Cardiac fibroblast (primary cell): Measurements from ENCODE around the gene KIFC1.

Experiments used
- DNase-seq, 2 donors: peaks; one replicate each; pipeline versions ENCODE4 v3.0.0 to v3.0.0-alpha.2; 2010; ENCODE audit warnings: low read depth in 2 of 2
- H3K4me3 ChIP-seq, 2 donors: replicated peaks in 1 of 2; 1 replicate in 1 of 2; 2 replicates in 1 of 2; pipeline ENCODE4 v1.5.1; 2011; ENCODE audit warnings: low read depth in 2 of 2, low read length in 2 of 2, mild to moderate bottlenecking in 2 of 2, moderate library complexity in 1 of 2
- TF ChIP-seq, protein P1 (sequence below): IDR thresholded peaks from one replicate; pipeline ENCODE4 v1.5.1; 2011; ENCODE audit warnings: low read depth, mild to moderate bottlenecking, low read length, inconsistent platforms

Gene KIFC1

DNA sequence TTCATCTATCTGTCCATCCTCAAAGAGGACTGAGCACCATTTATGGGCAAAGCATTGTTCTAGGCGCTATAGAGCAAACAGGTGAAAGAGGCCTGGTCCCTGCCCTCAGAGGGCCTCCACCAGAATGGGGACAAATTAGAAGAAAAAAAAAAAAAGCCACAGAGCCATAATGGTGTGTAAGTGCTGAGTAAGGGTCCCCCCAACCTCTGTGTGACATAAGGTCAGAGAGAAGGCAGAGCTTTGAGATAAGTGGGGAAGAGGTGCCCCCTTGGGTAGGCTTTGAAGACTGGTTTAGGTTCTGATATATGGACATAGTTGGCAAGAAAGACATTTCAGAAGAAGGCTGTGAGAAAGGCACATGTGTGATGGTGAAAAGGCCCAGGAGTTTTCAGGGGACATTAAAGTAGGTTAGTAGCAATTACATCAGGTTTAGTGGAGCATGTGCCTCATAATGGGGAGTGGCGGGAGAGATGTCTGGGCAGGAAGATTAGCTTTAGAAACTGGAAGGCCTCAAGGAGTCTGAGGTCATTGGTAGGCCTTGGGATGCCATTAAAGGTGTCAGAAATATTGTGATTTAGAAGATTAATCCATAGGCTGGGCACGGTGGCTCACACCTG lies 47.5 kb downstream of the KIFC1 start:
- TF ChIP-seq, protein P1, sequence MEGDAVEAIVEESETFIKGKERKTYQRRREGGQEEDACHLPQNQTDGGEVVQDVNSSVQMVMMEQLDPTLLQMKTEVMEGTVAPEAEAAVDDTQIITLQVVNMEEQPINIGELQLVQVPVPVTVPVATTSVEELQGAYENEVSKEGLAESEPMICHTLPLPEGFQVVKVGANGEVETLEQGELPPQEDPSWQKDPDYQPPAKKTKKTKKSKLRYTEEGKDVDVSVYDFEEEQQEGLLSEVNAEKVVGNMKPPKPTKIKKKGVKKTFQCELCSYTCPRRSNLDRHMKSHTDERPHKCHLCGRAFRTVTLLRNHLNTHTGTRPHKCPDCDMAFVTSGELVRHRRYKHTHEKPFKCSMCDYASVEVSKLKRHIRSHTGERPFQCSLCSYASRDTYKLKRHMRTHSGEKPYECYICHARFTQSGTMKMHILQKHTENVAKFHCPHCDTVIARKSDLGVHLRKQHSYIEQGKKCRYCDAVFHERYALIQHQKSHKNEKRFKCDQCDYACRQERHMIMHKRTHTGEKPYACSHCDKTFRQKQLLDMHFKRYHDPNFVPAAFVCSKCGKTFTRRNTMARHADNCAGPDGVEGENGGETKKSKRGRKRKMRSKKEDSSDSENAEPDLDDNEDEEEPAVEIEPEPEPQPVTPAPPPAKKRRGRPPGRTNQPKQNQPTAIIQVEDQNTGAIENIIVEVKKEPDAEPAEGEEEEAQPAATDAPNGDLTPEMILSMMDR: no peak
- no peak for DNase-seq

DNA sequence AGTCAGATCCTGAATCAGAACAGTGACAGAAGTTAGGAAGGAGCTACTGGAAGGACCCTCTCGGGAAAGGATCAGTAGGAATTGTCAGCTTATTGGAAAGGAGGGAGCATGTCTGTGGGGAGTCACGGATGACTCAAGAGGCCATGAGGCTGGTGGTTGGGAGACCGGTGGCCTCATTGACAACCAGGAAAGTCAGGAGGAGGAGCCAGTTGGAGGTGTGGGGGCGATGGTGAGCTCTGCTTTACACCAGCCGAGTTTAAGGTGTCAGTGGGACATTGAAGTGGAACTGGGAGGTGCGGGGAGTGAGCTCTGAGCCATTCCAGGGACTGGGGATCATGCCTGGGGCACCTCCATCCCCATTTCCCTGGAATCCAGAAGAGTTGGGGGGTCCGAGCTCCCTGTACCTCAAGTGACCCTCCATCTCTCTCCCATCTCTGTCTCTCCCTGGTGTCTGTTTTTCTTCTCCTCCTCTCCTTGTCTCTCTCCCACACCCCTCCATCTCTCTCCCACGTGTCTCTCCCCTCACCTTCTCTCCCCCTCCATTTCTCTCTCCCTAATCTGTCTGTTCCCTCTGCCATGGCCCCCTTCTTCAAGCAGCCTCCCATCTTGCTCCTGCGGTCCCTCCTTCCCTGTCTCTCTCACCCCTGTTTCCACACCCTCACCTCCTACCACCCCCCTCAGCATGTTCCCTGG lies 48.5 kb downstream of the KIFC1 start:
- DNase-seq: no peak
- no peak overlapping the region for H3K4me3 ChIP-seq
- TF ChIP-seq, protein P1: no peak

More for the DNA sequence above, 47.5 kb downstream of the KIFC1 start:
- no peak overlapping the region for H3K4me3 ChIP-seq

DNA sequence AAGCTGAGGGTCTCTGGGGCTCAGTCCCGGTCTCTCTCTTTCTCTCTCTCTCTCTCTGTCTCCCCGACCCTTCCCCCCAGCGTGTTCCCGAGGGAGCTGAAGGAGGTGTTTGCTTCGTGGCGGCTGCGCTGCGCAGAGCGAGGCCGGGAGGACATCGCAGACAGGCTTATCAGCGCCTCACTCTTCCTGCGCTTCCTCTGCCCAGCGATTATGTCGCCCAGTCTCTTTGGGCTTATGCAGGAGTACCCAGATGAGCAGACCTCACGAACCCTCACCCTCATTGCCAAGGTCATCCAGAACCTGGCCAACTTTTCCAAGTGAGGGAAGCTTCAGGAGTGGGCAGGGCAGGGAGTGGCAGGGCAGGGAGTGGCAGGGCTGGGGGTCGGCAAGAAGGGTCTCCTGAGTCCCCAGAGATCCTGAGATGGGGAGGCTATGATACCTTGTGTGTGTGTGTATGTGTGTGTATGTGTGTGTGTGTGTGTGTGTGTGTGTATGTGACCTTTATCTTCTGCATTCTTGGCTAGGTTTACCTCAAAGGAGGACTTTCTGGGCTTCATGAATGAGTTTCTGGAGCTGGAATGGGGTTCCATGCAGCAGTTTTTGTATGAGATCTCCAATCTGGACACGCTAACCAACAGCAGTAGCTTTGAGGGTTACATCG lies 49.2 kb downstream of the KIFC1 start:
- TF ChIP-seq, protein P1: no peak
- DNase-seq: no peak
- no peak overlapping the region for H3K4me3 ChIP-seq

DNA sequence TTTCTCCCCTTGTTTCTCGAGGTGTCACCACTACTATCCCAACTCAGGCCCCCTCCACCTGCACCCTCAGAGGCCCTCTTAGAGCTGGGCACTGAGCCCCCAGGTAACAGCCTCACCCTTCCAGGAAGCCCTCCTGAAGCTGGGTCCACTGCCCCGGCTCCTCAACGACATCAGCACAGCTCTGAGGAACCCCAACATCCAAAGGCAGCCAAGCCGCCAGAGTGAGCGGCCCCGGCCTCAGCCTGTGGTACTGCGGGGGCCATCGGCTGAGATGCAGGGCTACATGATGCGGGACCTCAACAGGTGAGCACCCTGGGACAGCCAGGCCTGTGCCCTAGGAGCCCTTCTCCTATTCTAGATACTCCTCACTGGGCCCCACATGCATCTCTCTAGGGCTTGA lies 49.8 kb downstream of the KIFC1 start:
- no peak overlapping the region for H3K4me3 ChIP-seq
- TF ChIP-seq, protein P1: no peak
- no peak for DNase-seq

DNA sequence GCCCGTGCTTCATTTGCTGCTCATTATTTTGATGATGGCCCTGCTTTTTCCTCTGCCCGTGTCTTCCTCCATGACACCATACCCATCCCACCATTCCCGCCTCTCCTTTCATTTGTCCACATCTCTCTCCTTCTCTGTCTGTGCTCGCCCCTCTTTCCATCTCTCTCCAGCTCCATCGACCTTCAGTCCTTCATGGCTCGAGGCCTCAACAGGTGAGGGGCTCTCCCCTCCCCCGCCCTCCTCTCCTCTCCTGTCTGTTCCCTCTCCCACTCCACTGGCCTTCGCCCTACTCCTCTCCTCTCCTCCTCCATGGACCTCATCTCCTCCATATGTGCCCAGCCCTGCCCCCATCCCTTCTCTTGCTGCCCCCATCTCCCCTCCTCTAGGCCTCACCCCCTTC lies 50.7 kb downstream of the KIFC1 start:
- no peak overlapping the region for H3K4me3 ChIP-seq
- TF ChIP-seq, protein P1: no peak

DNA sequence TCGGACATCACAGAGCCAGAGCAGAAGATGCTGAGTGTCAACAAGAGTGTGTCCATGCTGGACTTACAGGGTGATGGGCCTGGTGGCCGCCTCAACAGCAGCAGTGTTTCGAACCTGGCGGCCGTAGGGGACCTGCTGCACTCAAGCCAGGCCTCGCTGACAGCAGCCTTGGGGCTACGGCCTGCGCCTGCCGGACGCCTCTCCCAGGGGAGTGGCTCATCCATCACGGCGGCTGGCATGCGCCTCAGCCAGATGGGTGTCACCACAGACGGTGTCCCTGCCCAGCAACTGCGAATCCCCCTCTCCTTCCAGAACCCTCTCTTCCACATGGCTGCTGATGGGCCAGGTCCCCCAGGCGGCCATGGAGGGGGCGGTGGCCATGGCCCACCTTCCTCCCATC lies 51.4 kb downstream of the KIFC1 start:
- H3K4me3 ChIP-seq: no peak overlapping the region
- TF ChIP-seq, protein P1: no peak
- no peak for DNase-seq

More for the DNA sequence above, 50.7 kb downstream of the KIFC1 start:
- no peak for DNase-seq
